ENCODE data around the gene MARCHF3.
"Not testable (repeated sequence)": the region's sequence is repeated elsewhere in the genome, so short reads cannot be mapped to it uniquely, and the experiment has no call there.

Gene MARCHF3, protein sequence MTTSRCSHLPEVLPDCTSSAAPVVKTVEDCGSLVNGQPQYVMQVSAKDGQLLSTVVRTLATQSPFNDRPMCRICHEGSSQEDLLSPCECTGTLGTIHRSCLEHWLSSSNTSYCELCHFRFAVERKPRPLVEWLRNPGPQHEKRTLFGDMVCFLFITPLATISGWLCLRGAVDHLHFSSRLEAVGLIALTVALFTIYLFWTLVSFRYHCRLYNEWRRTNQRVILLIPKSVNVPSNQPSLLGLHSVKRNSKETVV

GRCh38 chr5:127030259-127031146 is at the start of gene MARCHF3:
Gene MARCHF3 (minus strand): TSS chr5:127030558. CDS start chr5:126918171, 112,387 bp downstream.
- in situ Hi-C loops (cut with MboI; ENCODE audit: low sequenced_read_pairs) = no loop called here

- in situ Hi-C loops (cut with MboI; ENCODE audit: low sequenced_read_pairs) = no loop called here
Measured at GRCh38 chr5:127079994-127080491, 49.7 kb upstream of the MARCHF3 start.

GRCh38 chr5:127077366-127077765 is 47.0 kb upstream of the MARCHF3 start:
- in situ Hi-C loops (cut with MboI; ENCODE audit: low sequenced_read_pairs) = no loop called here

- in situ Hi-C loops (cut with MboI; ENCODE audit: low sequenced_read_pairs) = no loop called here
Measured at GRCh38 chr5:127076315-127077129, 46.2 kb upstream of the MARCHF3 start.

- in situ Hi-C loops (cut with MboI; ENCODE audit: low sequenced_read_pairs) = no loop called here
Measured at GRCh38 chr5:127074466-127074865, 44.1 kb upstream of the MARCHF3 start.

DNA sequence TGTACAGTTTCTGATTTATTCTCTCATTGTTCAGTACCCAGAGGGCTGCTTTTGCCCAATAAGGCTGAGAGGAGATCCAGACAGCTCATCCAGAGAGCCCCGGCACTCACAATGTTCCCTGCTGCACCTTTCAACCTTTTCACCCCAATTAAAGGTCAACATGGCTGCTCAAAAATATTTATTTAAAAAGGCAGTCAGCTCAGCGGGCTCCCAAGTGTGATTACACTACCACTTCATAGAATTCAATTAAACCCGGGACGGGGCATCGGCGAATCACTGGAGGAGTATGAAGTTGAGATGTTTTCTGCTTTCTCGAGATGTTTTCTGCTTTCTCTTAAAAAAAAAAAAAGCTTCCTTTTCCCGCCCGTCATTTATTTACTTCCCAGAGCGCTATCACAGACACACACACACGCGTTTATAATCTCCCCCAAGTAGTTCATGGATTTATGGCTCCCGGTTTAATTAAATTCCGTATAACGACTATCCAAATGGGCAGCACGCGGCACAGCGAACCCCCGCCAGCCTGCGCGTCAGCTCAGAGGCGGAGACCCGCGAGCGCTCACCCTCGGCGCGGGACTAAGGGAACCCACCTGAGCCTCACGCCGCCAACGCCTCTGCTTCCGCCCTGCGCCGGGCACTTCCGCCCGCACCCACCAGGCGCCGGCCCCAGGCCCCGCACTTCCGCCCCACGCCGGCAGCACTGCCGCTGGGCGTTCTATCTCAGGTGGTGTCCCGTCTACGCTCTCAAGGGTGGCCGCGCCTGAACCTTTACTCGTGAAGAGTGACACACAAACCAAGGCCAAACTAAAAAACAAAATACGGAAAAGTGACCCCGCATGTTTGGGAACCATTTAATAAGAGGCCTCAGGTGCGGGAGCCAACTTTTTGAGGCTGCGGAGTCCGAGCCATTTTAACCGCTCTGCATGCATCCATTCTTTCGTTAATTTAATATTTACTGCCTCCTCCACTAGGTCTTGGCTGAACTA is 42.8 kb upstream of the MARCHF3 start, which contains the start of gene C5orf63:
Gene C5orf63, minus strand, starts transcription at position 642 of the 986 bp plus-strand sequence. CDS start 14,507 bp downstream, outside the sequence.
- in situ Hi-C loops (cut with MboI; ENCODE audit: low sequenced_read_pairs) = no loop called here

DNA sequence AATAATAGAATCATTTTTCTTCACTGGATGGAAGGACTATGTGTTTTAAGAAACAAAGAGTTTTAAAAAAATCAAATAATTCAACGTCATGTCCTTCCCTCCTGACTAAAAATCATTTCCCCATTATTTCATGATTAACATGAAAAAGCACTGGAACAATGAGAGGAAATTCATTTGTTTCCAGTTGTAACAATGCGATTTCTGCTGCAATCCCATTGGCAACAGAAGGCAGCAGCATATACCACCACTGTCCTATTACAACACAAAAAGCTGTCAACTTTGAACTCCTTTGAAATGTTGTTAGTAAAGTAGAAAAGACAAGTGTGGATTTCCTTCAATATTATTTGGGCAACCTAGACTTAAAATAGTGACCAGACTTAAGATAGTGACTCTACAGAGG is 39.9 kb upstream of the MARCHF3 start:
- in situ Hi-C loops (cut with MboI; ENCODE audit: low sequenced_read_pairs) = no loop called here

DNA sequence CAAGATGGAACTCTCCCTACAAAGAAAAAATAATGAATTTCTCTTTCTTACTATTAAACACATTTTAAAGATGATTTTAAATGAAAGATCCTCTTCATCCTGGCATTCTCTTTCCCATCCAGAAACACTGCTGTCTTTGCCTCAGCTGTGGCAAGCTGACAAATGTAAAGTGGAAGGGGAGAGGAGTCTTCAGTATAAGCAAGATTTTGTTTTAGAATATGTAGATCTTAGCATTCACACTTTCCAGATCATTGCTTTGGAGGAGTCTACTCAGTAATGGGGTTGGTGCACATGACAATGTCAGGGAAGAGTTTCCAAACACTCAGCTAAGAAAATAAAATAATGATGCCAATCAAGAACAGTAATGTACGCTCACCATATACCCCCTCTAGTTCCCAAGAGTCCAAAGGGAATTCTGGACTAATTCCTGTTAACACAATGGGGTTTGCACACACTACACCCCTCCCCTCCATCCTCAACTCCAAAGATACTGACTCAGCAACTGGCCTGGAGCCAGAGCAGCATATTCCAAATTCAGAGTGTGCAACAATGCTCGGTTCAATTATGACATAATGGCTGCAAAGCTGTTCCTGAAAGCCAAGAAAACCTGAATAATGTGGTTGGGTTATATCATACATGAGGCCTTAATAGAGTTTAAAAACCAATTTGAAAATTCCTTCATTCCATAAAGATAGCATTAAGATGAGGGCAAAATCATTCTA is 38.3 kb upstream of the MARCHF3 start:
- in situ Hi-C loops (cut with MboI; ENCODE audit: low sequenced_read_pairs) = no loop called here

- in situ Hi-C loops (cut with MboI; ENCODE audit: low sequenced_read_pairs) = no loop called here
Measured at GRCh38 chr5:127066721-127067120, 36.4 kb upstream of the MARCHF3 start.

- in situ Hi-C loops (cut with MboI; ENCODE audit: low sequenced_read_pairs) = no loop called here
Measured at GRCh38 chr5:127064253-127064840, 34.0 kb upstream of the MARCHF3 start.

DNA sequence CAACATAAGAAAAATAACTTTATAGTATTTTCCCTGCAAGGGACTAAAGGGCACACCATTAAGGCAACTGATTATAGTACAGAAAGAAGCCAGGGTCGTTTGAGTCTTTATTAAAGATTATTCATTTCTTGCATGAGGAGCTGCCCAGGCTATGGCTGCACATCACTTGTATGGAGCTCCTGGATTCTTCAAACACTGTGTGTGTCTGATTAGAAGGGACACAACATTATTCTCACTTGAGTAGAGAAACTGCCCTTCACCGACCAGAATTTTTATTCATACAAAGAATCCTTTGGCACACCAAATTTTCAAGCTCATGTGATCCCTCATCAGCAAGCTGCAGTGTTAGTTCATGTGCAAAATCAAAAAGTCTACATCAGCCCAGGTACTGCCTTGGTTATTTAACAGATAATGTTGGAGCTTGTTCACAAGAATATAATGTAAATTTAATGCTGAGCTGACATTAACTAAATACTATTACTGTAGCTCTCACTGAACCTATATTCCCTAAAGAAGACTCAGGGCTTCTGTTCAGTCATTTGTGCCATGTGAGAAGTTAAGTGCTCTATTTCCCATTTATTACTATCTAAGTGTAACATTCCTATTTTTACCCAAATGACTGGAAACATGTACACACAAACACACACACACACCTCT is 33.0 kb upstream of the MARCHF3 start:
- in situ Hi-C loops (cut with MboI; ENCODE audit: low sequenced_read_pairs) = no loop called here

GRCh38 chr5:127061956-127062355 is 31.6 kb upstream of the MARCHF3 start:
- in situ Hi-C loops (cut with MboI; ENCODE audit: low sequenced_read_pairs) = no loop called here

GRCh38 chr5:127061537-127061936 is 31.2 kb upstream of the MARCHF3 start:
- in situ Hi-C loops (cut with MboI; ENCODE audit: low sequenced_read_pairs) = no loop called here

- in situ Hi-C loops (cut with MboI; ENCODE audit: low sequenced_read_pairs) = no loop called here
Measured at GRCh38 chr5:127060470-127060985, 30.2 kb upstream of the MARCHF3 start.

- in situ Hi-C loops (cut with MboI; ENCODE audit: low sequenced_read_pairs) = no loop called here
Measured at GRCh38 chr5:127056896-127057295, 26.5 kb upstream of the MARCHF3 start.

- in situ Hi-C loops (cut with MboI; ENCODE audit: low sequenced_read_pairs) = no loop called here
Measured at GRCh38 chr5:127055880-127056653, 25.7 kb upstream of the MARCHF3 start.

DNA sequence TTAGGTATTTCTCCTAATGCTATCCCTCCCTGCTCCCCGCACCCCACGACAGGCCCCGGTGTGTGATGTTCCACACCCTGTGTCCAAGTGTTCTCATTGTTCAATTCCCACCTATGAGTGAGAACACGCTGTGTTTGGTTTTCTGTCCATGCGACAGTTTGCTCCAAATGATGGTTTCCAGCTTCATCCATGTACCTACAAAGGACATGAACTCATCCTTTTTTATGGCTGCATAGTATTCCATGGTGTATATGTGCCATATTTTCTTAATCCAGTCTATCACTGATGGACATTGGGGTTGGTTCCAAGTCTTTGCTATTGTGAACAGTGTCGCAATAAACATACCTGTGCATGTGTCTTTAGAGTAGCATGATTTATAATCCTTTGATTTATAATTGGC is 23.2 kb upstream of the MARCHF3 start:
- in situ Hi-C loops (cut with MboI; ENCODE audit: low sequenced_read_pairs) = not testable (repeated sequence)

Measured in HL-60/S4 treated with phorbol 12-myristate 13-acetate at 8.2 ng/mL for 4 days and 3 days (cell line).